K562 (cell line): ENCODE results near the gene LAMB3. TPM values are rescaled to one million over a fixed set of nuclear protein-coding genes. Genes with fewer than 3 reads are reported as not detected.

Source experiments
- ATAC-seq: fragments of 200-7000 bp; cut with Tn5 transposase; 3 replicates; pipeline ENCODE4 v1.9.1; 2020; ENCODE audit warnings: moderate library complexity
- BruUV-seq: library from RNA; stranded (reverse); fragments of 400-500 nt; replicated peaks from 2 replicates; lab custom pipeline; 2021; lab: Mats Ljungman, UMichigan
- CTCF ChIA-PET: fragments of 300-600 bp; formaldehyde crosslinking; extraction: SDS; loops from one replicate; lab custom pipeline; 2021; ENCODE audit warnings: low intra/inter-chr PET ratio; lab: Yijun Ruan, JAX
- POLR2A ChIA-PET: fragments of 300-600, 350-650 bp; sonication (Branson Sonifier 250); formaldehyde crosslinking; extraction: SDS; loops from one replicate; lab custom pipeline; 2021; ENCODE audit warnings: antibody characterized with exemption, inconsistent platforms; lab: Yijun Ruan, JAX
- DNase-seq, 4 experiments: peaks; one replicate each; pipeline versions ENCODE4 v3.0.0 to v3.0.0-alpha.2; 2011 to 2018; ENCODE audit warnings: low spot score in 3 of 4, mixed read lengths in 3 of 4; ENCODE audit errors: extremely low read depth in 1 of 4
- FAIRE-seq: peaks from 2 replicates; lab custom pipeline; 2011; peaks lifted over from hg19 to GRCh38; lab: Jason Lieb, UNC
- H2AFZ ChIP-seq: 2 replicates; pipeline ENCODE4 v1.6.0; 2011; ENCODE audit warnings: low read depth, low read length, control low read depth, inconsistent platforms
- H3K27ac ChIP-seq: fragments of 200-600 bp; 3 replicates; pipeline ENCODE4 v1.8.0; 2011; ENCODE audit warnings: low read depth, mild to moderate bottlenecking, control low read depth, inconsistent platforms, low read length, moderate library complexity, mixed read lengths; ENCODE audit errors: extremely low read depth
- H3K27me3 ChIP-seq, 2 experiments: fragments of 300-600 bp in 1 of 2; 2 replicates in 1 of 2; 3 replicates in 1 of 2; pipeline versions ENCODE4 v1.6.0 to v1.8.0; 2011; ENCODE audit warnings: inconsistent platforms in 2 of 2, low read length in 2 of 2, mild to moderate bottlenecking in 1 of 2, mixed read lengths in 1 of 2, moderate library complexity in 1 of 2; ENCODE audit not compliant: control insufficient read depth in 2 of 2, insufficient read depth in 2 of 2
- H3K36me3 ChIP-seq: fragments of 300-600 bp; 3 replicates; pipeline ENCODE4 v1.8.0; 2011; ENCODE audit warnings: mild to moderate bottlenecking, low read length, inconsistent platforms; ENCODE audit not compliant: control insufficient read depth, insufficient read depth
- H3K4me1 ChIP-seq, 2 experiments: fragments of 200-600 bp in 1 of 2; replicated peaks in 1 of 2; 2 replicates in 1 of 2; 3 replicates in 1 of 2; pipeline versions ENCODE4 v1.5.1 to v1.8.0; 2011; ENCODE audit warnings: inconsistent platforms in 2 of 2, low read length in 2 of 2, mild to moderate bottlenecking in 1 of 2, mixed read lengths in 1 of 2, moderate library complexity in 1 of 2; ENCODE audit not compliant: control insufficient read depth in 2 of 2, insufficient read depth in 2 of 2
- H3K4me2 ChIP-seq: 2 replicates; pipeline ENCODE4 v1.6.1; 2011; ENCODE audit warnings: low read length, control low read depth, inconsistent platforms, mixed read lengths; ENCODE audit not compliant: insufficient read depth
- H3K4me3 ChIP-seq: fragments of 200-600 bp; sonication (generic), shearing (Covaris generic); 2 replicates; pipeline ENCODE4 v1.5.1; 2016; ENCODE audit warnings: control low read depth, inconsistent platforms
- H3K79me2 ChIP-seq: fragments of 200-600 bp; 3 replicates; pipeline ENCODE4 v1.8.0; 2011; ENCODE audit warnings: low read length, inconsistent platforms; ENCODE audit not compliant: control insufficient read depth, insufficient read depth
- H3K9ac ChIP-seq, 2 experiments: 2 replicates each; pipeline versions ENCODE4 v1.6.0 to v1.6.1; 2011; ENCODE audit warnings: low read depth in 2 of 2, low read length in 2 of 2, control low read depth in 1 of 2, inconsistent platforms in 1 of 2, mild to moderate bottlenecking in 1 of 2, mixed read lengths in 1 of 2; ENCODE audit not compliant: insufficient read depth in 1 of 2
- H3K9me1 ChIP-seq: one replicate; pipeline ENCODE4 v1.6.0; 2011; ENCODE audit warnings: inconsistent platforms, mild to moderate bottlenecking, low read length, moderate library complexity; ENCODE audit not compliant: control insufficient read depth, insufficient read depth
- H3K9me3 ChIP-seq: replicated peaks from 2 replicates; pipeline ENCODE4 v1.5.1; 2011; ENCODE audit warnings: low read depth, low read length, inconsistent platforms; ENCODE audit not compliant: control insufficient read depth, insufficient read depth
- H4K20me1 ChIP-seq: replicated peaks from 2 replicates; pipeline ENCODE4 v1.6.1; 2011; ENCODE audit warnings: low read length, inconsistent platforms, mixed read lengths; ENCODE audit not compliant: control insufficient read depth, insufficient read depth
- GTF2F1 ChIP-seq: IDR thresholded peaks from 2 replicates; pipeline ENCODE4 v1.6.1; 2011; ENCODE audit warnings: low read depth, low read length, improper control_type of control experiment
- HCFC1 ChIP-seq: IDR thresholded peaks from 2 replicates; pipeline ENCODE4 v1.6.1; 2012; ENCODE audit warnings: low read depth, low read length, improper control_type of control experiment
- ILF3 ChIP-seq: fragments of 450-650 bp; IDR thresholded peaks from 2 replicates; pipeline ENCODE4 v1.6.1; 2018; ENCODE audit warnings: antibody characterized with exemption, mild to moderate bottlenecking, moderate library complexity, borderline replicate concordance
- MLX ChIP-seq, 2 experiments: fragments of 450-650 bp in 1 of 2; sonication (generic) in 1 of 2; formaldehyde crosslinking; conservative IDR thresholded peaks; 2 replicates each; pipeline versions ENCODE4 v1.4.0 to v1.8.1; 2020 to 2022; ENCODE audit warnings: mild to moderate bottlenecking in 1 of 2, missing genetic modification reagents in 1 of 2
- TSC22D4 ChIP-seq: fragments of 450-650 bp; IDR thresholded peaks from 2 replicates; pipeline ENCODE4 v1.6.1; 2016; ENCODE audit warnings: missing genetic modification characterization, missing biosample characterization, control low read depth
- ZKSCAN8 ChIP-seq: fragments of 200-800 bp; sonication (Bioruptor generic); IDR thresholded peaks from 2 replicates; pipeline ENCODE4 v1.6.1; 2016; ENCODE audit warnings: missing genetic modification characterization, missing compliant biosample characterization
- WGBS: fragments of 100-300 bp; shearing (Covaris generic); methylation state at CpG from one replicate; pipeline ENCODE4 v1.1.6; 2016; ENCODE audit warnings: low coverage, mixed read lengths; ENCODE audit not compliant: insufficient coverage; ENCODE audit errors: missing lambda C conversion rate; 5-methylcytosine and 5-hydroxymethylcytosine counted together
- in situ Hi-C: fragments of 300-500 bp; cut with MboI; formaldehyde crosslinking; loops from 4 replicates; pipeline ENCODE4 v1.15.0; 2018; ENCODE audit warnings: inconsistent platforms, mixed read lengths
- intact Hi-C: fragments of 100-400 bp; cut with micrococcal nuclease; formaldehyde crosslinking; loops from 2 replicates; pipeline ENCODE4 v1.14.2; 2022
- polyA plus RNA-seq, 8 experiments: library from polyadenylated mRNA; depleted of rRNA in 4 of 8; stranded (reverse) in 5 of 8; unstranded in 3 of 8; fragments of >200 nt; fragmentation: Nextera tagmentation in 2 of 8; fragmentation: Illumina TruSeq in 1 of 8; extraction: Ambion mirVana in 2 of 8; extraction: Trizol in 1 of 8; gene quantifications; 2 replicates each; pipeline versions ENCODE4 v1.2.1 to v1.2.3, GENCODE V29; 2011 to 2014; ENCODE audit warnings: inconsistent platforms in 1 of 8, missing spikeins in 1 of 8
- total RNA-seq, 7 experiments: library from RNA; depleted of rRNA in 6 of 7; stranded (reverse); fragments of >200 nt in 6 of 7; fragmentation: Illumina TruSeq in 2 of 7; extraction: Trizol in 2 of 7; gene quantifications; 2 replicates each; pipeline versions ENCODE4 v1.2.1 to v1.2.3, GENCODE V29; 2011 to 2021; ENCODE audit warnings: low replicate concordance in 1 of 7
- TF ChIP-seq, protein P1 (sequence below), 2 experiments: fragments of 150-350 bp in 1 of 2; IDR thresholded peaks; 2 replicates each; pipeline ENCODE4 v1.6.1; 2012 to 2016; ENCODE audit warnings: low read depth in 2 of 2, low read length in 2 of 2, mild to moderate bottlenecking in 1 of 2, moderate library complexity in 1 of 2
- TF ChIP-seq, protein P2 (sequence below): fragments of 250-450 bp; sonication (Bioruptor Pico); IDR thresholded peaks from 2 replicates; pipeline ENCODE4 v1.9.0; 2021; ENCODE audit warnings: mild to moderate bottlenecking, inconsistent platforms
- TF ChIP-seq, protein P3 (sequence below), 3 experiments: fragments of 200-800 bp in 1 of 3; fragments of 250-450 bp in 1 of 3; fragments of 450-650 bp in 1 of 3; sonication (Bioruptor Pico) in 1 of 3; sonication (Bioruptor generic) in 1 of 3; formaldehyde crosslinking in 1 of 3; IDR thresholded peaks; 2 replicates each; pipeline versions ENCODE4 v1.6.1 to v1.8.0; 2016 to 2022; ENCODE audit warnings: mild to moderate bottlenecking in 2 of 3, missing genetic modification characterization in 2 of 3, missing compliant biosample characterization in 1 of 3, moderate library complexity in 1 of 3

Gene LAMB3
- total and polyA plus RNA-seq, 9 of the 15 experiments (the other 6 are each of a cell fraction or from before 2014, with no cell fraction given) = 0.08 to 1.3 (median 0.91) TPM

- H3K36me3 ChIP-seq = no peaks in the 10 kb centered on the region
- H2AFZ ChIP-seq = no peak overlapping the region
- no TSS peak for BruUV-seq
- DNase-seq = no peak
- intact Hi-C loops = no loop called here
- no peaks in the 10 kb centered on the region for H3K9me1 ChIP-seq
- H4K20me1 ChIP-seq = no peaks in the 10 kb centered on the region; the same call in 1 of the 2 replicates
- ChIA-PET CTCF (no interaction called here), POLR2A (interaction anchor here (1.2 kb wide), 1 partner anchor 9 kb away, joined by 5 read pairs; no protein-coding TSS in a partner anchor)
- FAIRE-seq = no peak
- H3K27ac ChIP-seq = no peak overlapping the region
- in situ Hi-C loops = no loop called here
- H3K27me3 ChIP-seq = peaks cover 17 to 77% of the 10 kb centered on the region in 2 experiments; a peak in 4 of 5 replicates
- H3K9ac ChIP-seq = no peak overlapping the region
- WGBS = 0% methylated on average over 3 of the region's 3 CpGs
- no peak overlapping the region for H3K4me3 ChIP-seq
- ATAC-seq = no peak
- H3K79me2 ChIP-seq = no peaks in the 10 kb centered on the region
- no peaks in the 10 kb centered on the region for H3K9me3 ChIP-seq
- no peak overlapping the region for H3K4me2 ChIP-seq
- no peaks in the 10 kb centered on the region for H3K4me1 ChIP-seq
- TF ChIP-seq, protein P1, sequence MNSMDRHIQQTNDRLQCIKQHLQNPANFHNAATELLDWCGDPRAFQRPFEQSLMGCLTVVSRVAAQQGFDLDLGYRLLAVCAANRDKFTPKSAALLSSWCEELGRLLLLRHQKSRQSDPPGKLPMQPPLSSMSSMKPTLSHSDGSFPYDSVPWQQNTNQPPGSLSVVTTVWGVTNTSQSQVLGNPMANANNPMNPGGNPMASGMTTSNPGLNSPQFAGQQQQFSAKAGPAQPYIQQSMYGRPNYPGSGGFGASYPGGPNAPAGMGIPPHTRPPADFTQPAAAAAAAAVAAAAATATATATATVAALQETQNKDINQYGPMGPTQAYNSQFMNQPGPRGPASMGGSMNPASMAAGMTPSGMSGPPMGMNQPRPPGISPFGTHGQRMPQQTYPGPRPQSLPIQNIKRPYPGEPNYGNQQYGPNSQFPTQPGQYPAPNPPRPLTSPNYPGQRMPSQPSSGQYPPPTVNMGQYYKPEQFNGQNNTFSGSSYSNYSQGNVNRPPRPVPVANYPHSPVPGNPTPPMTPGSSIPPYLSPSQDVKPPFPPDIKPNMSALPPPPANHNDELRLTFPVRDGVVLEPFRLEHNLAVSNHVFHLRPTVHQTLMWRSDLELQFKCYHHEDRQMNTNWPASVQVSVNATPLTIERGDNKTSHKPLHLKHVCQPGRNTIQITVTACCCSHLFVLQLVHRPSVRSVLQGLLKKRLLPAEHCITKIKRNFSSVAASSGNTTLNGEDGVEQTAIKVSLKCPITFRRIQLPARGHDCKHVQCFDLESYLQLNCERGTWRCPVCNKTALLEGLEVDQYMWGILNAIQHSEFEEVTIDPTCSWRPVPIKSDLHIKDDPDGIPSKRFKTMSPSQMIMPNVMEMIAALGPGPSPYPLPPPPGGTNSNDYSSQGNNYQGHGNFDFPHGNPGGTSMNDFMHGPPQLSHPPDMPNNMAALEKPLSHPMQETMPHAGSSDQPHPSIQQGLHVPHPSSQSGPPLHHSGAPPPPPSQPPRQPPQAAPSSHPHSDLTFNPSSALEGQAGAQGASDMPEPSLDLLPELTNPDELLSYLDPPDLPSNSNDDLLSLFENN (IDR thresholded peaks at IDR 0.05; ENCODE audit: low read depth in 2 of 2, low read length in 2 of 2) = no peak
- TF ChIP-seq TSC22D4 (tag) (no peak), HCFC1 (no peak), ZKSCAN8 (CRISPR knock-in tag) (no peak), MLX (CRISPR knock-in tag; conservative IDR thresholded peaks at IDR 0.05) (no peak), ILF3 (no peak), GTF2F1 (no peak)
- TF ChIP-seq, protein P2, sequence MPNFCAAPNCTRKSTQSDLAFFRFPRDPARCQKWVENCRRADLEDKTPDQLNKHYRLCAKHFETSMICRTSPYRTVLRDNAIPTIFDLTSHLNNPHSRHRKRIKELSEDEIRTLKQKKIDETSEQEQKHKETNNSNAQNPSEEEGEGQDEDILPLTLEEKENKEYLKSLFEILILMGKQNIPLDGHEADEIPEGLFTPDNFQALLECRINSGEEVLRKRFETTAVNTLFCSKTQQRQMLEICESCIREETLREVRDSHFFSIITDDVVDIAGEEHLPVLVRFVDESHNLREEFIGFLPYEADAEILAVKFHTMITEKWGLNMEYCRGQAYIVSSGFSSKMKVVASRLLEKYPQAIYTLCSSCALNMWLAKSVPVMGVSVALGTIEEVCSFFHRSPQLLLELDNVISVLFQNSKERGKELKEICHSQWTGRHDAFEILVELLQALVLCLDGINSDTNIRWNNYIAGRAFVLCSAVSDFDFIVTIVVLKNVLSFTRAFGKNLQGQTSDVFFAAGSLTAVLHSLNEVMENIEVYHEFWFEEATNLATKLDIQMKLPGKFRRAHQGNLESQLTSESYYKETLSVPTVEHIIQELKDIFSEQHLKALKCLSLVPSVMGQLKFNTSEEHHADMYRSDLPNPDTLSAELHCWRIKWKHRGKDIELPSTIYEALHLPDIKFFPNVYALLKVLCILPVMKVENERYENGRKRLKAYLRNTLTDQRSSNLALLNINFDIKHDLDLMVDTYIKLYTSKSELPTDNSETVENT = no peak
- TF ChIP-seq, protein P3, sequence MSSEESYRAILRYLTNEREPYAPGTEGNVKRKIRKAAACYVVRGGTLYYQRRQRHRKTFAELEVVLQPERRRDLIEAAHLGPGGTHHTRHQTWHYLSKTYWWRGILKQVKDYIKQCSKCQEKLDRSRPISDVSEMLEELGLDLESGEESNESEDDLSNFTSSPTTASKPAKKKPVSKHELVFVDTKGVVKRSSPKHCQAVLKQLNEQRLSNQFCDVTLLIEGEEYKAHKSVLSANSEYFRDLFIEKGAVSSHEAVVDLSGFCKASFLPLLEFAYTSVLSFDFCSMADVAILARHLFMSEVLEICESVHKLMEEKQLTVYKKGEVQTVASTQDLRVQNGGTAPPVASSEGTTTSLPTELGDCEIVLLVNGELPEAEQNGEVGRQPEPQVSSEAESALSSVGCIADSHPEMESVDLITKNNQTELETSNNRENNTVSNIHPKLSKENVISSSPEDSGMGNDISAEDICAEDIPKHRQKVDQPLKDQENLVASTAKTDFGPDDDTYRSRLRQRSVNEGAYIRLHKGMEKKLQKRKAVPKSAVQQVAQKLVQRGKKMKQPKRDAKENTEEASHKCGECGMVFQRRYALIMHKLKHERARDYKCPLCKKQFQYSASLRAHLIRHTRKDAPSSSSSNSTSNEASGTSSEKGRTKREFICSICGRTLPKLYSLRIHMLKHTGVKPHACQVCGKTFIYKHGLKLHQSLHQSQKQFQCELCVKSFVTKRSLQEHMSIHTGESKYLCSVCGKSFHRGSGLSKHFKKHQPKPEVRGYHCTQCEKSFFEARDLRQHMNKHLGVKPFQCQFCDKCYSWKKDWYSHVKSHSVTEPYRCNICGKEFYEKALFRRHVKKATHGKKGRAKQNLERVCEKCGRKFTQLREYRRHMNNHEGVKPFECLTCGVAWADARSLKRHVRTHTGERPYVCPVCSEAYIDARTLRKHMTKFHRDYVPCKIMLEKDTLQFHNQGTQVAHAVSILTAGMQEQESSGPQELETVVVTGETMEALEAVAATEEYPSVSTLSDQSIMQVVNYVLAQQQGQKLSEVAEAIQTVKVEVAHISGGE (CRISPR knock-in tag; IDR thresholded peaks at IDR 0.05) = no peak
Observed at GRCh38 chr1:209610631-209610905, 41.7 kb downstream of the LAMB3 start.
